ENCODE data around the gene RICTOR.

DNA sequence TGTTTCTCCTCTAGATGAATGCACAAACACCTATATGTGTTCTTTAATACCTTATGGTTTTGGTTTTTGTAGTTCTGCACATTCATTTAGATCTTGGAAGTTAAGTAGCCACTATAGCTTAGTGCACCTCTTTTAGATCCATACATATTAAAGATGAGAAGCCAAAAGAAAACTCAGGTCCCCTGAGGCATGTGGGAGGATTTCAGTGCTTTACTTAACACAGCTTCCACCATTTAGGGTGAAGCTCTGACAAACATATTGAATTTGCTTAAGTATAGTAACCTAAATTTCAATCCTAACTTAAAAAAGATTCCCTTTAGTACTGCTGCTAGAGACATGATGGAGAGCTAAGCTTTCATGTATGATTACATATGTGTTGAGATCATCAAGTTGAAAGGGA, 25.6 kb upstream of the RICTOR start:
- TF ChIP-seq POLR2AphosphoS5 (IDR thresholded peaks at IDR 0.05; ENCODE audit: low read depth, low read length) (no peak), TAF1 (IDR thresholded peaks at IDR 0.05; ENCODE audit: low read depth, low read length) (no peak), POLR2A (IDR thresholded peaks at IDR 0.05; ENCODE audit: low read depth, low read length) (no peak), POU2F2 (IDR thresholded peaks at IDR 0.05; ENCODE audit: low read depth, low read length) (no peak), SPI1 (IDR thresholded peaks at IDR 0.05; ENCODE audit: low read depth, low read length) (no peak)
